Hindlimb muscle (tissue), 1 donor: ENCODE results near the gene PTPRN. TPM values are rescaled to one million over a fixed set of nuclear protein-coding genes. Genes with fewer than 3 reads are reported as not detected.
"Not testable (repeated sequence)": the region's sequence is repeated elsewhere in the genome, so short reads cannot be mapped to it uniquely, and the experiment has no call there.

ENCODE experiments used
- DNase-seq: peaks from one replicate; pipeline ENCODE4 v3.0.0-alpha.2; 2013
- polyA plus RNA-seq: library from polyadenylated mRNA; unstranded; fragments of 120-200 nt; gene quantifications from one replicate; pipeline ENCODE4 v1.2.1, GENCODE V29; 2013; ENCODE audit not compliant: insufficient read length

PTPRN gene
- polyA plus RNA-seq, 1 donor, result 0.12 TPM

GRCh38 chr2:219306047-219306446 is 3.2 kb downstream of the PTPRN start:
- no peak for DNase-seq

- DNase-seq, result no peak
Measured at GRCh38 chr2:219304223-219304622, 5.0 kb downstream of the PTPRN start.

GRCh38 chr2:219302412-219302968 is 6.7 kb downstream of the PTPRN start:
- DNase-seq, result no peak

- DNase-seq, result no peak
Measured at GRCh38 chr2:219300022-219300421, 9.2 kb downstream of the PTPRN start.

- DNase-seq, result no peak
Measured at GRCh38 chr2:219299372-219299760, 9.8 kb downstream of the PTPRN start.

DNA sequence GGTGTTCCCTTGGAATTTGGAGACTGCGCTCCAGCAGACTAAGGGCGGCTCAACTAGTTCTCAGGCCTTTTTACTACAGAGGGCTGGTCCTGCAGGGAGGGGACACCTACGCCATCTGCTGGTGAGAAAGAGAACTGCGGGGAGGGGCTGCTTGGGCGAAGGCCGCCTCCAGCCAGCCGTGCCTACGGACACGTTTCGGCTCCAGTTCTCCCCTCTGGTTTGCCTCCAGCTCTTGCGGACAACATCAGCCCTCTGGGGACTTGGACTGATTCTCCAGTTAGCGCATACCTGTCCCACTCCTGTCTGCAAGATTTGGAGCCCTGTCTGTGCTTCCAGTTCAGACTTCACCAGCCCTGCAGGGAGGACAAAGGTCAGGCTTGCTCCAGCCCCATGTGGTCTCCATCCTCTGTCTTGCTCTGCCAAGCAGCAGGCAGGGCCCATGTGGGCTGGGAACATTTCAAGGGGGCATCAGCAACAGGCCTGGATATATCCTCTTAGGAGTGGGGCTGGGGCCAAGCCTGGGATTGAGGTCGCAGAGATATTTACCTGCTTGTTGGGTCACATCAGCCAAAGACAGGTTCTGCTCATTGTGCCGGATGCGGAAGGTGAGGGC is 10.3 kb downstream of the PTPRN start:
- peak; percentile 81 for DNase-seq

DNA sequence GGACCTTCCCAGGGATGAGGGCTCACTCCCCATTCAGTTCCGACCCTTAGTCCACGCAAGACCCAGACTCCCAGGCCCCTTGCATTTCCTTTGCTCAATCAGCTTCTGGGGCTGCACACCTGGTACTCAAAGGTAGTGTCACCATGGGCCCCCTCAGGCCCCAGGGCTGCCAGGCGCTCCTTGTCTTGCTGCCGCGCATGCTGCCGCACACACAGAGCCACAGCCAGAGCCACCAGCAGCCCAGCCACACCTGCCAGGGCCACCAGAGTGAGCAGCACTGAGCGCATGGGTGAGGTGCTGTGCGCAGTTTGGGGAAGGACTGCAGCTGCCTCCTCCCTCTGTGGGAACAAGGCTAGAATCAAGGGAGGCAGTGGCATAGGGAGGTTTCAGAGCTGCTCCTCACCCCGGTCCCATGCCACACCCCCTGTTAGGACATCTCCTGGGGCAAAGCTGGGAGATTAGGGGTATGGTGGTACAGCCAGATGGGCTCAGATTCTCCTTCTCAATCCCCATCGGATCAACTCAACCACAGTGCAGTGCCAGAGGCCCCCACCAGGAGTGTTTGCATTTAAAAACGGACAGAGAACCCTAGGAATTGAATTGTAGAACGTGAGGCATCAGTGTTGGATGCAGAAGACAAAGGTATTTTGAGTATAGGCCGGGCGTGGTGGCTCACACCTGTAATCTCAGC is 11.3 kb downstream of the PTPRN start:
- no peak for DNase-seq

DNA sequence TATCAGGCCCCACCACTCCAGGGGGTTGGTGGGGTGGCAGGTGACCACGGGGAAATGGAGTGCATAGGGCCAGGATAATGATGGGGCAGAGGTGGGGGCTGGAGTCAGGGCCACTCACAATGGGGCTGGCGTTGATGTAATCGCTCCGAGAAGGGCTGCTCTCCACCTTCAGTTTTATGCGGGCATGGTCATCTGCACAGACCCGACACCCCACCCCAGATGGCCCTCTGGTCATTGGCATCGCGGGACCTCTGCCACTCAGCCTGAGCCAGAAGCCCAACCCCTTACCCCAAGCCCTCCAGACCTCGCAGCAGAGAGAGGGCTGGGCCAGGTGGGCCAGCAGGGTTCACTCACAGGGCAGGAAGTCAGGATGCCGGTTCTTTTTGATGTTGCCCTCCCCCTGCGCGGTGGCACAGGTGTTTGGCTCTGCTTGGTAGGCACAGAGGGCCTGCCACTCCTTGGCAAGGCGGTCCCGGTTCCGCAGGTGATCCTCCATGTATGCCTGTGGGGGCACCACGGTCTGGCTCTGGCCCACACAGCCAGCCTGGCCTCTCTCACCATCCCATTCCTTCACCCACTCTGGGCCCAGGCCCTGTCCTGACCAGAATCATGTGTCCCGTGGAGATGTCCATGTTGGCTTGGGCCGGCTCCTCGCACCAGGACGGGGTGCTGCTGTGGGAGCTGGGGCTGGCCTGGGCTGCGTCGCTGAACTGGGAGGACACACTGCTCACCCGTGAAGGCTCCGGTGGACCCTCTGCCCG is 12.4 kb downstream of the PTPRN start:
- DNase-seq, result no peak

- no peak for DNase-seq
Measured at GRCh38 chr2:219296142-219296541, 13.1 kb downstream of the PTPRN start.

DNA sequence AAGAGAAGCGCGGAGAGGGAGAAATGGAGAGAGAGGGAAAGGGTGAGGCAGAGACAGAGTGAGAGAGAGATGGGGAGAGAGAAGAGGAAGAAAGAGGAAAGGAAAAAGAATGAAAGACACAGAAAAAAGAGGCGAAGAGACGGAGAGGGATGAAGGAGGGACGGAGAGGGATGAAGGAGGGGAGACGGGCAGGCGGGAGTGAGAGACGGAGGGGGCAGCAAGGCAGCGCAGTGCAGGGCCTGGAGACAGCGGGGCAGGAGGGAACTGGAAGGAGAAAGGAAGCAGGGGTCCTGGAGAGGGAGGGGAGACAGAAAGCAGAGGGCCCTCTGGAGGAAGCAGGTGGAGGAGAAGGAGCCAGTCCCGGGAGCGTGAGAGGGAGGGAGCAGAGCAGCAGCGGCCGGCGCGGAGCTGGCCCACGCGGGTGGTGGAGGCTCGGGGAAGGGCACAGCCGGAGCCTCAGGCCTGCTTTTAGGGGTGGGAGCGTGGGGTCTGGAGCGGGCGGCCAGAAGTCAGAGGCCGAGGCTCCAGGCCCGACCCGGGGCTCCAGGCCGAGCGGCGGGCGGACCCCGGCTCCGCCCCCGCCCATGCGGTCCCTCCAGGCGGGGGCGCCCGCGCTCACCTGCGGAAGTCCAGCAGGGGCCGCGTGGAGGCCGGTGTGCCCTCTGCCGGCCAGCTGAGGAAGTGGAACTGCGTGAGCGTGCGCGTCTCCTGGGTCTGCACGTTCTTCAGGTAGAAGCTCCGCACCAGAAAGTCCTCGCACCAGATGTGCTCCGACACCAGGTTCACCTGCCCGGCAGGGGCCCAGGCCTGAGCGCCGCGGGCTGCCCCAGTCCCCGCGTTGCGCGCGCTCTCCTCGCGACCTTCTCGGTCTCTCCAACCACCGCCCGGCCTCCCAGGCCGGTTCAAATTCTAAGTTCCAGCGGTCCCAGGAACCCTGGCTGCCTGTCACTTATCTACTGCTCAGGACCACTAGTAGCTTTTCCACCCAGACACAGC is 14.5 kb downstream of the PTPRN start:
- peak; percentile 90 for DNase-seq

GRCh38 chr2:219293736-219294231 is 15.4 kb downstream of the PTPRN start:
- DNase-seq, result no peak

GRCh38 chr2:219292616-219293015 is 16.6 kb downstream of the PTPRN start:
- no peak for DNase-seq

DNA sequence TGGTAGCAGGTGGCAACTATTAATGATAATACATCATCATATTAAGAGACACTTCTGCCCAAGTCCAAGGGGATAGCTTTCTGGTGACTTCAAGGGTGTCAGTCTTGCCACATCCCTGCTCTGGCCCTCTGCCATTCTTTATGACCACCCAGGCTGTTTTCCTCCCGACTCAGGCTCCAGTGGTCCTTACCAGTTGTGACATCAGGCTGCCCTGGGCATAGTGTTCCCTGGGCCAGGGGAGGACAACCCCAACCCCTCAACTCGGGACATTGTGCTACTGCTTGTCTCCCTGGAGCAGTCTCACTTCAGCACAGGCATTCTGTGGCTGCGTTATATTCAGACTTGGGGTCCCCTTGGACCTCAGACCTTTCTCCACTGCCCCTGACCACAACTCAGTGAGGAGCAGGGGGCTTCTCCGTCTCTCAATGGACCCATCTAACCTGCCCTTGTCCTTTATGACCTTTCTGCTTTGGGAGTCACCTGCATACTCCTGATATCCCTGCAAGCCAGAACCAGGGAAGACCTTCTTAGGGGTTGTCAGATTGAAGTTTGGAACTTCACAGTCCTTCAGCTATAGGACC is 17.2 kb downstream of the PTPRN start:
- DNase-seq, result no peak

- DNase-seq, result no peak
Measured at GRCh38 chr2:219291394-219291793, 17.8 kb downstream of the PTPRN start.

DNA sequence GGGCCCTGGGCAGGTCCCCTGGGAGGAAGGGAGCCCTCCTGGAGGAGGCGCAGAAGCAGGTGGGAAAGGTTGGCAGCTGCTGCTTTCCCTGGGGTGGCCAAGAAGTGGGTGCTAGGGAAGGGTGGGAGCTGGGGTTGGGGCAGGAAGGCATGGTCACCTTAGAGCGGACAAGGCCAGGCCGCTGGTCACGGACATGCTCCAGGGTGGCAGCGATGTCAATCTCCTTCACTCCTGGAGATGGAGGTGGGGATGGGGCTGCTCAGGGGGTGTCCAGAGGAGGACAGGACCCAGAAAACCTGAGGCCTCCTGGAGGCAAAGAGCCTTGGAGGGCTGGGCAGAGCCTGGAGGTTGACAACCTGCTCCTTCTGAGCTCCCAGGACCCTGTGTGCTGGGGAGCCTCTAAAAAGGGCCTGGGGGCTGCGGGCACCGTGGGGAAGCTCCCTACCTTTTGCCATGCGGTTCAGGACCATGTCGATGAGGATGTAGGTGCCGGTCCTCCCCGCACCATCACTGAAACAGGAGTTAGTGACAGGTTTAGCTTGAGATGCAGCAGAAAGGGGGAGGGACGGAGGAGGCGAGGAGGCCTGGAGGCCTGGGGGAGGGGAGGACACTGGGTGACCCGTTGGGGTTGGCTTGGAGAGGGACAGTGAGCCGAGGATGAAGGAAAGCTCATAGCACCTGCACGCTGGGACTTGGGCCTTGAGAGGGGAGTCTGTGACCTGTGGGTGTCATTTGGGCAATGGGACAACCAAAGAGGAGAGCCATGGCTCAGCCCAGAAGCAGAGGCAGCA is 18.6 kb downstream of the PTPRN start:
- DNase-seq, result no peak

GRCh38 chr2:219289537-219290361 is 19.5 kb downstream of the PTPRN start:
- peak; percentile 90 for DNase-seq

GRCh38 chr2:219289195-219289536 is 20.0 kb downstream of the PTPRN start:
- no peak for DNase-seq

DNA sequence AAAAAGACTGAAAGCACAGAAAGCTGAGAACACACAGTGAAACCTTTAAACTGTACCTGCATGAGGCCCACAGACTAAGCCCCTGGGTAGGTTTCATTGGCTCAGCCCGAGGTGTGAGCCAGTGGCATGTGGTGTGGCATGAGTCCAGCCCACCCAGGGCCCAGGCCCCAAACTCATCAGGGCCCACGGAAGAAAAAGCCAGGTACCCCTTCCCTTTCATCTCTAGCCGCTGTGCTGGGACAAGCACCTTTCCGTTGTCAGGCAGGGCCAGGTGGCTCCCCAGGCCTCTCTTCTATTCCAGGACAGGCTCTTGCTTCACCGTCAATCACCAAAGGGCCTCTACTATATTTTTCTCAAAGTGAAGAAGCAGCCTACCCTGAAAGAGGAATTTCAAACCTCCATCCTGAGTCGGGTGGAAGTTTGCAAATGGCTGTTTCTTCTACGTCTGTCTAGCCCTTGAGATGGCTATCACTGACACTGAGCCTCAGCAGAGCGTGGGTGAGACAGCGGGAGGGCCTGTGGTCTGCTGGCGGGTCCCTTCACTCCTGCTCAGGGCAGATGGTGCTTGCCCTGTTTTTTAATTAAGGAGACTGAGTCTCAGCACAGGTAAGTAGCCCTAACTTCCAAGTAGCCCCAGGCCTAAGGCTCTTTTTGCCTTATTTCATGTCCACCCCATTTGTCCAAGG is 21.5 kb downstream of the PTPRN start:
- DNase-seq, result no peak

DNA sequence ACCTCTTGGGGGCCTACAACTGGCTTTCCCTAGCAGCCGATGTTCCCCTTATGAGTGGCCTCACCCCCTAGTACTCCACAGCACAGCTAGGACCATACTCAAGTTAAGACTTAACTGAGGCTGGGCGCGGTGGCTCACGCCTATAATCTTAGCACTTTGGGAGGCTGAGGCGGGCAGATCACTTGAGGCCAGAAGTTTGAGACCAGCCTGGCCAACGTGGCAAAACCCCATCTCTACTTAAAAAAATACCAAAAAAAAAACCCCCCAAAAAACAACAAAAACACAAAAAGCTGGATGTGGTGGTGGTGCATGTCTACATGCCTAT is 22.1 kb downstream of the PTPRN start:
- not testable (repeated sequence) for DNase-seq
